IMR-90 (cell line): ENCODE data around the gene TAGLN. TPM values are rescaled to one million over a fixed set of nuclear protein-coding genes. Genes with fewer than 3 reads are reported as not detected.

Source experiments
- ATAC-seq: fragments of 200-7000 bp; cut with Tn5 transposase; 2 replicates; pipeline ENCODE4 v1.9.1; 2020; ENCODE audit warnings: low read depth, mild to moderate bottlenecking, moderate library complexity
- BruUV-seq: library from RNA; stranded (reverse); fragments of 400-500 nt; replicated peaks from 2 replicates; lab custom pipeline; 2021; lab: Mats Ljungman, UMichigan
- CTCF ChIA-PET: fragments of 300-600 bp; formaldehyde crosslinking; extraction: SDS; loops from one replicate; lab custom pipeline; 2021; ENCODE audit warnings: antibody characterized with exemption; lab: Yijun Ruan, JAX
- POLR2A ChIA-PET: fragments of 300-600 bp; sonication (Branson Sonifier 250); formaldehyde crosslinking; loops from one replicate; lab custom pipeline; 2022; ENCODE audit warnings: antibody characterized with exemption; ENCODE audit not compliant: unreplicated experiment; lab: Charles Lee
- DNase-seq: peaks from one replicate; pipeline ENCODE4 v3.0.0; 2013
- H2AFZ ChIP-seq: replicated peaks from 2 replicates; pipeline ENCODE3; 2013; ENCODE audit warnings: low read length, mild to moderate bottlenecking; ENCODE audit not compliant: poor library complexity
- H2AK5ac ChIP-seq: 2 replicates; pipeline ENCODE4 v1.6.1; 2013; ENCODE audit warnings: low read depth, low read length, inconsistent platforms
- H2AK9ac ChIP-seq: replicated peaks from 2 replicates; pipeline ENCODE3; 2013; ENCODE audit warnings: mild to moderate bottlenecking, low read depth, low read length, moderate library complexity; ENCODE audit not compliant: poor library complexity
- H2BK120ac ChIP-seq: 2 replicates; pipeline ENCODE4 v1.6.1; 2013; ENCODE audit warnings: low read depth, low read length, inconsistent platforms
- H2BK15ac ChIP-seq: 3 replicates; pipeline ENCODE4 v1.6.1; 2013; ENCODE audit warnings: low read depth, low read length, inconsistent platforms
- H2BK20ac ChIP-seq: 2 replicates; pipeline ENCODE4 v1.6.1; 2013; ENCODE audit warnings: low read depth, mild to moderate bottlenecking, inconsistent platforms, low read length, moderate library complexity
- H2BK5ac ChIP-seq: 2 replicates; pipeline ENCODE4 v1.6.1; 2013; ENCODE audit warnings: mild to moderate bottlenecking, low read depth, low read length, inconsistent platforms; ENCODE audit not compliant: poor library complexity, severe bottlenecking
- H3K14ac ChIP-seq: replicated peaks from 2 replicates; pipeline ENCODE4 v1.6.1; 2013; ENCODE audit warnings: low read depth, low read length, inconsistent platforms
- H3K18ac ChIP-seq: 2 replicates; pipeline ENCODE4 v1.6.1; 2013; ENCODE audit warnings: low read depth, low read length, control low read depth
- H3K23ac ChIP-seq: 2 replicates; pipeline ENCODE4 v1.6.1; 2013; ENCODE audit warnings: low read depth, low read length, inconsistent platforms
- H3K27ac ChIP-seq: 2 replicates; pipeline ENCODE4 v1.5.1; 2013; ENCODE audit warnings: mild to moderate bottlenecking, control low read depth, low read length; ENCODE audit not compliant: insufficient read depth
- H3K27me3 ChIP-seq: 2 replicates; pipeline ENCODE4 v1.6.1; 2013; ENCODE audit warnings: low read length; ENCODE audit not compliant: control insufficient read depth, insufficient read depth
- H3K36me3 ChIP-seq: 2 replicates; pipeline ENCODE4 v1.6.1; 2013; ENCODE audit warnings: low read length, mixed read lengths; ENCODE audit not compliant: control insufficient read depth, insufficient read depth
- H3K4ac ChIP-seq: 2 replicates; pipeline ENCODE4 v1.6.1; 2013; ENCODE audit warnings: low read depth, low read length, inconsistent platforms
- H3K4me1 ChIP-seq: 2 replicates; pipeline ENCODE4 v1.6.1; 2013; ENCODE audit warnings: low read length, mixed read lengths; ENCODE audit not compliant: control insufficient read depth, insufficient read depth
- H3K4me2 ChIP-seq: 2 replicates; pipeline ENCODE4 v1.6.1; 2013; ENCODE audit warnings: low read depth, mild to moderate bottlenecking, control low read depth, low read length, moderate library complexity
- H3K4me3 ChIP-seq: 2 replicates; pipeline ENCODE4 v1.5.1; 2013; ENCODE audit warnings: low read depth, mild to moderate bottlenecking, control low read depth, low read length, moderate library complexity; ENCODE audit not compliant: insufficient read depth
- H3K56ac ChIP-seq: 2 replicates; pipeline ENCODE4 v1.6.1; 2013; ENCODE audit warnings: low read length, inconsistent platforms; ENCODE audit not compliant: insufficient read depth; ENCODE audit errors: extremely low read depth
- H3K79me1 ChIP-seq, 2 experiments: 2 replicates each; pipeline ENCODE4 v1.6.1; 2013; ENCODE audit warnings: low read length in 2 of 2, inconsistent platforms in 1 of 2, low read depth in 1 of 2
- H3K9ac ChIP-seq: 2 replicates; pipeline ENCODE4 v1.6.1; 2013; ENCODE audit warnings: low read depth, low read length, control low read depth
- H3K9me1 ChIP-seq: 2 replicates; pipeline ENCODE4 v1.6.1; 2013; ENCODE audit warnings: low read length, inconsistent platforms; ENCODE audit not compliant: insufficient read depth
- H3K9me3 ChIP-seq: 2 replicates; pipeline ENCODE4 v1.6.1; 2013; ENCODE audit warnings: low read length; ENCODE audit not compliant: control insufficient read depth, insufficient read depth
- H4K20me1 ChIP-seq: 2 replicates; pipeline ENCODE4 v1.6.1; 2013; ENCODE audit warnings: low read length, inconsistent platforms; ENCODE audit not compliant: insufficient read depth
- H4K5ac ChIP-seq: 2 replicates; pipeline ENCODE4 v1.6.1; 2013; ENCODE audit warnings: mild to moderate bottlenecking, low read depth, low read length, control low read depth
- H4K8ac ChIP-seq, 2 experiments: 2 replicates each; pipeline ENCODE4 v1.6.1; 2013; ENCODE audit warnings: low read depth in 2 of 2, low read length in 2 of 2, control low read depth in 1 of 2, inconsistent platforms in 1 of 2
- H4K91ac ChIP-seq: 2 replicates; pipeline ENCODE4 v1.6.1; 2013; ENCODE audit warnings: low read depth, low read length, inconsistent platforms; ENCODE audit not compliant: insufficient read depth
- CHD1 ChIP-seq: IDR thresholded peaks from 2 replicates; pipeline ENCODE4 v1.6.1; 2012; ENCODE audit warnings: low read depth, low read length, improper control_type of control experiment
- MAFK ChIP-seq: IDR thresholded peaks from 2 replicates; pipeline ENCODE4 v1.6.1; 2012; ENCODE audit warnings: low read depth, low read length, improper control_type of control experiment
- NFE2L2 ChIP-seq: fragments of 150-350 bp; IDR thresholded peaks from 2 replicates; pipeline ENCODE4 v1.6.1; 2016; ENCODE audit warnings: low read depth, mild to moderate bottlenecking, low read length
- RCOR1 ChIP-seq: IDR thresholded peaks from 2 replicates; pipeline ENCODE4 v1.6.1; 2012; ENCODE audit warnings: mild to moderate bottlenecking, low read length, improper control_type of control experiment; ENCODE audit not compliant: insufficient replicate concordance
- RFX5 ChIP-seq: IDR thresholded peaks from 2 replicates; pipeline ENCODE4 v1.8.0; 2012; ENCODE audit warnings: low read depth, mild to moderate bottlenecking, low read length, moderate library complexity
- SMC3 ChIP-seq: fragments of 150-350 bp; IDR thresholded peaks from 2 replicates; pipeline ENCODE4 v1.6.1; 2016; ENCODE audit warnings: low read depth, mild to moderate bottlenecking, antibody characterized with exemption, low read length, moderate library complexity
- WGBS, 2 experiments: methylation state at CpG; one replicate each; pipeline versions ENCODE4 v1.1.5 to v1.1.7; 2013; ENCODE audit warnings: missing lambda C conversion rate in 2 of 2; ENCODE audit not compliant: insufficient read length in 1 of 2; ENCODE audit errors: extremely low coverage in 2 of 2; 5-methylcytosine and 5-hydroxymethylcytosine counted together
- dilution Hi-C: fragments of 300-500 bp; cut with HindIII; formaldehyde crosslinking; loops from one replicate; pipeline ENCODE4 v1.14.3; 2018; ENCODE audit warnings: low sequenced_read_pairs; ENCODE audit not compliant: unreplicated experiment
- in situ Hi-C: fragments of 300-500 bp; cut with MboI; formaldehyde crosslinking; loops from 3 replicates; pipeline ENCODE4 v1.14.3; 2019; ENCODE audit warnings: low sequenced_read_pairs, inconsistent platforms, mixed read lengths
- intact Hi-C: fragments of 100-400 bp; cut with micrococcal nuclease; formaldehyde crosslinking; loops from 2 replicates; pipeline ENCODE4 v1.10.0; 2022
- polyA plus RNA-seq, 3 experiments: library from polyadenylated mRNA; depleted of rRNA; stranded (reverse); fragments of >200 nt; gene quantifications; 2 replicates each; pipeline ENCODE4 v1.2.3, GENCODE V29; 2012; ENCODE audit warnings: low replicate concordance in 1 of 3
- total RNA-seq: library from RNA; depleted of rRNA; stranded (reverse); fragments of >200 nt; gene quantifications from 2 replicates; pipeline ENCODE4 v1.2.3, GENCODE V29; 2012
- TF ChIP-seq, protein P1 (sequence below): fragments of 150-350 bp; IDR thresholded peaks from 2 replicates; pipeline ENCODE4 v1.6.1; 2016; ENCODE audit warnings: low read depth, mild to moderate bottlenecking, low read length, moderate library complexity, borderline replicate concordance

Gene TAGLN
- total and polyA plus RNA-seq, 2 of the 4 experiments (the other 2 are of a cell fraction), result 2,558 to 3,760 TPM

DNA sequence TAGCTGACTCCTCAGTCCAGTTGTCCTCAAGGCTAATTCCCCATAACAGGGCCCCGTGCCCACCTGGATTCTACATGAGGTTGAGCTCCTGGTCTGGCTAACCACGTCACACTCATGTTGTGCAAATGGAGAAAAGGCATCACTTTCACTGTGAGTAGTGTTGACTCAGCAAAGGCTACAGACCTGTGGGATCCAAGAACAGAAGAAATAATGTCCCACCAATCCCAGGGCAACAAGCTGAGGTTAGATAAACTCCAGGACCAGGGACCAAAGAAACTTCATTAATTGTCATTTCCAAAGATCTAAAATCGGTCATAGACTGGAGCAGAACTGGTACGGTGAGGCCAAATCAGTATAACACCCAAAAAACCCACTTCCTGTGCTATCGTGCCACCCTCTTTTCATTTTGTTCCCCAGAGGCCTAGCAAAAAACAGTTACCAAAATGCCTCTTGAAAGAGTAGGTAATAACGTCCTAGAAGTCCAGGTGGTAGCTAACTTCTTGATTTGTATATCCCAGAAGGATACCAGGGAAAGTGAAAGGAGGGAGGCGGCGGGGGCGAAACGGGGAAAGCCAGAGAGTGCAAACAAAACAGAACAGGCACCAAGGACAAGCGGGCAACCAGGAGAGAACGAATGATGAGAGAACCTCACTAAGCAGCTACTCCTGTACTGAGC, 31.3 kb downstream of the TAGLN start:
- ATAC-seq, result no peak
- peak overlapping the region; percentile 55; the same call in 1 of the 2 replicates for H3K9ac ChIP-seq

More for the DNA sequence above, 31.3 kb downstream of the TAGLN start:
- no peak overlapping the region for H3K4ac ChIP-seq
- no peak overlapping the region for H2AK9ac ChIP-seq
- H3K18ac ChIP-seq, result no peak overlapping the region
- in situ Hi-C loops, result loop anchor here (5.0 kb wide), 1 partner anchor 443 kb away; the partner anchor contains the start of gene ZPR1
- H2BK120ac ChIP-seq, result no peak overlapping the region
- peak overlapping the region; percentile 85; the same call in 1 of the 2 replicates for H3K4me2 ChIP-seq
- H2AK5ac ChIP-seq, result no peak overlapping the region
- H3K9me3 ChIP-seq, result no peaks in the 10 kb centered on the region
- no peak overlapping the region for H4K5ac ChIP-seq
- H4K20me1 ChIP-seq, result no peaks in the 10 kb centered on the region; the same call in 1 of the 2 replicates
- DNase-seq, result peak; percentile 51
- H3K4me3 ChIP-seq, result no peak overlapping the region
- no peak overlapping the region for H2BK5ac ChIP-seq
- H3K9me1 ChIP-seq, result no peaks in the 10 kb centered on the region
- ChIA-PET CTCF (interaction anchor here (0.6 to 1.3 kb wide), 4 partner anchors 8 to 318 kb away, joined by 3 to 4 read pairs (median 3); no protein-coding TSS in a partner anchor), POLR2A (interaction anchor here (0.6 kb wide), 1 partner anchor 56 kb away, joined by 9 read pairs; no protein-coding TSS in a partner anchor)
- no peak overlapping the region for H2BK15ac ChIP-seq
- no peak overlapping the region for H4K91ac ChIP-seq
- intact Hi-C loops, result loop anchor here (10.0 kb wide), 1 partner anchor 394 kb away; no protein-coding TSS in a partner anchor
- H3K14ac ChIP-seq, result no peak overlapping the region
- H3K27ac ChIP-seq, result no peak overlapping the region
- H2AFZ ChIP-seq, result no peak overlapping the region
- H3K79me1 ChIP-seq, result peaks cover 27 to 52% of the 10 kb centered on the region in 2 experiments
- H3K27me3 ChIP-seq, result no peaks in the 10 kb centered on the region
- peaks cover 30% of the 10 kb centered on the region for H3K36me3 ChIP-seq
- WGBS, 2 experiments, result 80% methylated on average over 1 of the region's 12 CpGs; no CpG with 5 or more reads in 1 of the 2 experiments
- H4K8ac ChIP-seq, result no peak overlapping the region
- H3K4me1 ChIP-seq, result peaks cover 7% of the 10 kb centered on the region
- H2BK20ac ChIP-seq, result no peak overlapping the region
- BruUV-seq, result no TSS peak
- dilution Hi-C loops, result no loop called here
- H3K23ac ChIP-seq, result no peak overlapping the region; the same call in 1 of the 2 replicates
- no peak overlapping the region for H3K56ac ChIP-seq
- TF ChIP-seq, protein P1, sequence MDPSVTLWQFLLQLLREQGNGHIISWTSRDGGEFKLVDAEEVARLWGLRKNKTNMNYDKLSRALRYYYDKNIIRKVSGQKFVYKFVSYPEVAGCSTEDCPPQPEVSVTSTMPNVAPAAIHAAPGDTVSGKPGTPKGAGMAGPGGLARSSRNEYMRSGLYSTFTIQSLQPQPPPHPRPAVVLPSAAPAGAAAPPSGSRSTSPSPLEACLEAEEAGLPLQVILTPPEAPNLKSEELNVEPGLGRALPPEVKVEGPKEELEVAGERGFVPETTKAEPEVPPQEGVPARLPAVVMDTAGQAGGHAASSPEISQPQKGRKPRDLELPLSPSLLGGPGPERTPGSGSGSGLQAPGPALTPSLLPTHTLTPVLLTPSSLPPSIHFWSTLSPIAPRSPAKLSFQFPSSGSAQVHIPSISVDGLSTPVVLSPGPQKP, result no peak
- TF ChIP-seq NFE2L2, result no peak
- no peak for TF ChIP-seq RCOR1
- no peak for TF ChIP-seq CHD1
- TF ChIP-seq SMC3, result no peak
- peak; percentile 49 for TF ChIP-seq MAFK
- TF ChIP-seq RFX5, result no peak
